ENCODE results near the gene MRPL55. TPM values are rescaled to one million over a fixed set of nuclear protein-coding genes. Genes with fewer than 3 reads are reported as not detected.
A peak's percentile ranks its signal among the peaks of the same experiment; 100 is the strongest.

MRPL55 gene
- polyA plus RNA-seq, 3 donors from 2014 or later = 125 to 230 (median 129) TPM

DNA sequence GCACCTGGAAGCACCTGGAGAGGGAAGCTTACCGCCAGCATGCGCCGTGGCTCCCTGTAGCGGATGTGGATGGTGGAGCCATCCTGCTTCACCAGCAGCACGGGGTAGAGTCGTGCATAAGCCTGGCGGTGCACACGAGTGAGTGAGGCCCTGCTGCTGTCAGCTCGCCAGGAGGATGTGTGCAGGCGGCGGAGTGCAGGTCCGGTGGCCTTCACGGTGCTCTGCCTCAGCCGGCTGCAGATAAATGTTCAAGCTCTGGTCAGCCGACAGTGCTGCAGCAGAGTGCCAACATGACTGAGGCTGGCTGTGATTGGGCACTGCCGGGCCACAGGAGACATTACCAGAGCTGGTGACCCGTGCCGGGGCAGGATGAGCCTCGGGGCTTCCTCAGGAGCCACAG is 1.5 kb downstream of the MRPL55 start:
- Mint-ChIP-seq H3K4me1 (peaks cover 36 to 37% of the 10 kb centered on the region in 2 donors), H3K27me3 (ENCODE audit: low read depth in 3 of 3) (peaks cover 6 to 11% (median 10%) of the 10 kb centered on the region in 3 donors), H3K9me3 (peaks cover 0 to 2% (median 0%) of the 10 kb centered on the region in 6 donors), H3K4me3 (peak overlapping the region; percentile 91 to 94 (median 92)), H3K36me3 (peaks cover 0 to 5% (median 0%) of the 10 kb centered on the region in 3 donors), H3K27ac (peak overlapping the region in 4 of 6 donors; percentile 50 to 93 (median 55))
- DNase-seq = no peak

DNA sequence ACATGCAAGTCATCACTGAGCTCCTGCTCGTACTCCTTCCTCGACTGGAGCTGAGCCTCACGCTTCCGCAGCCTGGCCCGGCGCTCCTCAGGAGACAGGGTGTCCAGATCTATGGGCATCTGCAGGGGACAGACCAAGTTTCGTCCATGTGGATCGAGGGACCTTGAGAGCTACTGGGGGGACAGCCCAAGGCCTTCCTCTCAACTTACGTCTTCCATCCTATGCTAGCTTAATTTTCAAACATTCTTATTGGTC is 2.4 kb downstream of the MRPL55 start:
- Mint-ChIP-seq H3K4me1 (peaks cover 36 to 38% of the 10 kb centered on the region in 2 donors), H3K4me3 (peak overlapping the region in 4 of 5 donors; percentile 14 to 44 (median 20))
- DNase-seq = no peak

DNA sequence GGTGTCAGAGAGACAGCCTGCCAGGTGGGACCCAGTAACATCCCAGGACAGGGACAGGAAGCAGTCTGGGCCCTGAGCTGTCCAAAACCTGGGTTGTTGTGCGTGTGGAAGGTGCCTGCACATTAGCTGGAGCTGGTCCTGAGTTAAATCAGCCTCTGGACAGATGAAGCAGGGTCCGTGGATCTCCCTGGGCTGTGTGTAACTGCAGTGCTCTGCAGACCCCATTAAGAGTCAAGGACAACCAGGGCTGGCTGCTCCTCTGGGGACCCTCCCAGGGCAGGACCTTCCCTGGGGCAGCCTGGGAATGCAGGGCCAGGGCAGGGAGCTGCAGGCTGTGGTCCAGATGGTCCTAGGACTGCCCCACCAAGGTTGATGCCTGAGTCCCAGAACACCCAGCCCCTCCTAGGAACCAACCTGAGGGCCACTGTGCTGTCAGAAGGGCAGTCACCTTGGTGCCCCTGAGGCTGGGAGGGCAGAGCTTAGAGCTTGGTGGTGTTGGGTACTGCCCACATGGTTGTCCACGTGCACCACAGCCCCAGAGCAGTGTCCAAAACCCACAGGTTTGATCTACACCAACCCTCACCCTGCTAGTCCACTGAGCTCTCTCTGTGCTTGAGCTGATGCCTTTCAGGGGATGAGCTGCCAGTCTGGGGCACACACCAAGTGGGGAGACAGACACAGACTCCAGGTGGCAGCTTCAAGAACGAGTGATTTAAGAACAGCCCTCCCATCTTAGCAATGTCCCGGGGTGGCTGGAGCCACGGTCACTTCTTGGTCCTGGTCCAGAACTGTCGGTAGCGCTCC is 2.9 kb downstream of the MRPL55 start:
- peak overlapping the region in 2 of 6 donors; percentile 28 to 62 for H3K27ac Mint-ChIP-seq
- H3K4me1 Mint-ChIP-seq = peaks cover 41 to 43% of the 10 kb centered on the region in 2 donors
- peaks cover 0 to 5% (median 0%) of the 10 kb centered on the region in 3 donors for H3K36me3 Mint-ChIP-seq
- H3K4me3 Mint-ChIP-seq = peak overlapping the region in 3 of 5 donors; percentile 14 to 44 (median 17)
- no peak for DNase-seq
- H3K27me3 Mint-ChIP-seq (ENCODE audit: low read depth in 3 of 3) = peaks cover 6 to 16% (median 12%) of the 10 kb centered on the region in 3 donors
- peaks cover 0 to 2% (median 0%) of the 10 kb centered on the region in 6 donors for H3K9me3 Mint-ChIP-seq

More for the DNA sequence above, 2.4 kb downstream of the MRPL55 start:
- peaks cover 0 to 2% (median 0%) of the 10 kb centered on the region in 6 donors for H3K9me3 Mint-ChIP-seq
- peaks cover 0 to 5% (median 0%) of the 10 kb centered on the region in 3 donors for H3K36me3 Mint-ChIP-seq
- peak overlapping the region in 3 of 6 donors; percentile 19 to 62 (median 50) for H3K27ac Mint-ChIP-seq
- H3K27me3 Mint-ChIP-seq (ENCODE audit: low read depth in 3 of 3) = peaks cover 6 to 12% (median 11%) of the 10 kb centered on the region in 3 donors

DNA sequence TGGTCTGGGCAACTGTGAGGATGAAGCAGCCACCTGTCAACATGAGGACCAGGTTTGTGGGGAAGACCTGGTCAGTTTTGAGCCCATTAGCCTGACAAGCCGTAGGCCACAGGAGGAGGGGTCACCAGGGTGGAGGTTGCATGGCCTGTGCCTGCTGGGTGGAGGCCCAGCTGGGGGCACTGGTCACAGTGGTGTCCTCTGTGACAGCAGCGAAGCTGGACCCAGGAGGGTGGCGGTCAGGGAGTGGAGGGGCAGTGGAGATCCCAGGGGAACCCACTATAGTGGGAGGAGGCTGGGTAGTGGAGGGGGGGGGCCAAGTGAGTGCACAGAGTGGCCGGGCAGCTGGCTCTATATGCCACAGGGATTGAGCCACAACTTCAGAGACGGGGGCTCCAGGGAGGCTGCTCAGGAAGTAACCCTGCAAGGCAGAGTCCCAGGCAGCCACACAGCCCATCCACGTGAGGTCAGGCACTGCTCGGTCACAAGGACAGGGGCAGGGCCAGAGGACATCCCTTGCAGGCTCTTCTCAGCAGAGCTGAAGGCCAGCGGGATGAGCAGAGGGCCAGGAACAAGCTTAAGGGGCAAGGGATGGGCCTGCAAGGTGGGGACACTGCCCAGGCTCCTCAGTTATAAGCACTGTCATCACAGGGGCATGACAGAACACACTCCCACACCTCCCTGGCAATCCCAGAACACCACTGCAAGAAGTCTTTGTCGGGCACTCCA is 3.7 kb downstream of the MRPL55 start:
- DNase-seq = no peak
- Mint-ChIP-seq H3K9me3 (peaks cover 0 to 2% (median 0%) of the 10 kb centered on the region in 6 donors), H3K4me1 (peaks cover 41 to 43% of the 10 kb centered on the region in 2 donors), H3K27ac (peak overlapping the region in 1 of 6 donors; percentile 16), H3K36me3 (peaks cover 0 to 5% (median 0%) of the 10 kb centered on the region in 3 donors), H3K4me3 (no peak overlapping the region), H3K27me3 (ENCODE audit: low read depth in 3 of 3) (peaks cover 6 to 19% (median 12%) of the 10 kb centered on the region in 3 donors)

DNA sequence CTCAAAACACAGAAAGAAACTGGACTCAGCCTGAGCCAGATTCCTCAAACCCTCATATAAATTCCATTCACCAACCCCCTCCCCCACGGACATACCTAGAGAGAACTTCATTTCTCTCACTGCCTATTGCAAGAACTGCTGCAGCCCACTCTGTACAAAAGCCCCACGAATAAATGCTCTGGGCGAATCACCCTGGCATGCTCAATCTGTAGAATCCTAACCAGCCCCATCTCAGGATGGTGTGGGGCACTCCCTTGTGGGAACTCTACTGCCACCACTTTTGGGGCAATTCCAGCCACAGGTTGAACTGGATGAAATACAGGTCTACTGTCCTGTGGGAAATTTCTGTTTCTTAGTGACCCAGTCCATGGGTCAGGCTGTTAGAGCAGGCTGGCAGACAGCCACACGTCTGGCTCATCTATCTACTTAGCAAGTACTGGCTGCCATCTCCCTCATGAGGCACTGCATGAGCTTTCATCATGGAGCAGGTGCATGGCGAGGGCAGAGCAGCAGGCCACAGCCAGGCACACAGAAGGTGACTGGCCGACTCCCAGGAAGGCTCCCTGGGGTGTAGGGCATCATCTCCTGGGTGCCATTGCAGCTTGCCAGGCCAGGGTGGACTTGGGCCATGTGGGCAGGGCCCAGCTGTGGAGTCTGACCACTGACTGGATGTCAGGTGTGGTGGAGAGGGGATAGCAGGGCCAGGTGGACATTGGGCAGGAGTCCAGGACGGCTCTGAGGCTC is 4.4 kb downstream of the MRPL55 start:
- DNase-seq = no peak
- H3K27ac Mint-ChIP-seq = peak overlapping the region; percentile 39 to 88 (median 78)
- H3K4me3 Mint-ChIP-seq = peak overlapping the region; percentile 65 to 95 (median 91)
- peaks cover 35 to 37% of the 10 kb centered on the region in 2 donors for H3K4me1 Mint-ChIP-seq
- H3K36me3 Mint-ChIP-seq = peaks cover 0 to 5% (median 1%) of the 10 kb centered on the region in 3 donors
- H3K27me3 Mint-ChIP-seq (ENCODE audit: low read depth in 3 of 3) = peaks cover 6 to 25% (median 12%) of the 10 kb centered on the region in 3 donors
- H3K9me3 Mint-ChIP-seq = peaks cover 0 to 2% (median 0%) of the 10 kb centered on the region in 6 donors

DNA sequence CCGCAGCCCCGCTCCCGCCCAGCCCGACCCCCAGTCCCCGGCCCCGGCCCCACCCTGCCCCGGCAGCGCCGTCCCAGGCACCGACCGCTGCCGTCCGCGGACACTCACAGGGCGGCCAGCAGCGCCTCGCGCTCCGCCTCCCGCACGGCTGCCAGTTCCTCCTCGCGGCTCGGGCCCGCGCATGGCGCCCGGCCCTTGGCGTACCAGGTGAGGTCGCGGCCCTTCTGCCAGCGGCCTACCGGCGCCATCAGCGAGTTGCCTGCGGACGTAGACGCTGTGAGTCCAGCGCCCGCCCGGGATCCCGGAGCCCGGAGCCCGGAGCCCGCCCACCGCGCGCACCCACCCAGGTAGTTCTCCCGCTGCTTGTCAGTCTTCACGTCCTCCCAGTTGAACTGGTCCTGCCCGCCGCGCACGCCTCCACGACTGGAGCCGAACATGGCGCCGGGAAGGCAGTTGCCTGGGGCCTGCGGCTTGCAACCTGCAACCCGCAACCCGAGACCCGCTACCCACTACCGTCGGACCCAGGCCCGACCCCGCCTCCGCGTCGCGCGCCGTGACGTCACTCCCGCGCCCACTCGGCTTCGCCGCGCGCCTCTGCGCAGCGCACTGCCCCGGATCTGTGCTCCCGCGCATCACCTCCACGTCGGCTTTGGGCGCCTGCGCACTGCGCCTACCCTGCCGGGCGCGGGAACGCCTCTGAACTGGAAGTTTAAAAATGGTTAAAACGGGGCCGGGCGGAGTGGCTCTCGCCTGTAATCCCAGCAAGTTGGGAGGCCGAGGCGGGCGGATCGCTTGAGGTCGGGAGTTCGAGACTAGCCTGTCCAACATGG is 6.1 kb downstream of the MRPL55 start, which contains the start of gene C1orf35:
TSS of gene C1orf35 (minus strand) at position 535 of the 830 bp plus-strand sequence. CDS start at position 437, 98 bp downstream.
- peak; percentile 92 to 94 (median 94) for DNase-seq
- Mint-ChIP-seq H3K9me3 (peaks cover 0 to 2% (median 0%) of the 10 kb centered on the region in 6 donors), H3K27me3 (ENCODE audit: low read depth in 3 of 3) (peaks cover 7 to 25% (median 15%) of the 10 kb centered on the region in 3 donors), H3K27ac (peak within 1 kb of the TSS; percentile 86 to 95 (median 94)), H3K4me1 (peaks cover 24 to 32% of the 10 kb centered on the region in 2 donors), H3K36me3 (peaks cover 7 to 13% (median 7%) of the 10 kb centered on the region in 3 donors), H3K4me3 (peak within 1 kb of the TSS; percentile 89 to 95 (median 94))

DNA sequence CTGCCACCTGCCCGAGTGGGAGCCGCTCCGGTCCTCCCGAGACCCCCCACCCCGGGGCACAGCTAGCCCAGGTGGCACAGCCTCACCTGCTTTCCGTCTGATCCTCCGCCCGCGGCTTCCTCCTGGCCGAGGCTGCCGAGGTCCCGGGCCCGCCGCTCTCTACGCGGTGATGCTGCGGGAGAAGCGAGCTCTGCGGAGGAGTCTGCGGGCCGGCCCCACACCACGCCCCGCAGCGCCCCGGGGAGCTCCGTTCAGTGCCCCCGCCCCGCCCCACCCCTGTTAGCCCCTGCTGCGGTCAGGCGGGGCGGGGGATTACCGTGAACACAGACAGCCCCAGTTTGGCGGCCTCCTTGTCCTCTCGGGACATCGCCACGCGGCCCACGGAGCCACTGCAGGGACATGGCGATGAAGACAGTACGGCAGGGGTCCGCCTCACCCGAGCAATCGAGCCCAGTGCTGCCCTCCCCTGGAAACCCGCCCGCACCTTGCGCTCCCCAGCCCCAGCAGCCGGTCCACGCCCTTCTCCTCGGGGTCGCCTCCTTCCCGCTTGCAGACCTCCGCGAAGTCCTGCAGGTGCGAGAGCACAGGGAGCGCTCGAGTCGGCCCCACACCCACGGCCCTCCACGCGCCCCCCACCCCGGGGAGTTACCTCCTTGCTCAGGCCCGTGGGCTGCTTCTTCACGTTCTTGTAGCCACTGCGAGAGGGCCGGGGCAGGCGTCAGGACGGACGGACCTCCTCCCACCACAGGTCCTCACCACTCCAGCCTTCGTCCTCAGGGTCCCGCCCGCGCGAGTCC is 6.9 kb downstream of the MRPL55 start:
- peaks cover 10 to 29% (median 21%) of the 10 kb centered on the region in 3 donors for H3K27me3 Mint-ChIP-seq (ENCODE audit: low read depth in 3 of 3)
- H3K9me3 Mint-ChIP-seq = peaks cover 0 to 2% (median 0%) of the 10 kb centered on the region in 6 donors
- peaks cover 29 to 40% of the 10 kb centered on the region in 2 donors for H3K4me1 Mint-ChIP-seq
- peak; percentile 50 to 60 (median 55) for DNase-seq
- H3K27ac Mint-ChIP-seq = peak overlapping the region in 5 of 6 donors; percentile 51 to 88 (median 77)
- H3K36me3 Mint-ChIP-seq = peaks cover 7 to 14% (median 13%) of the 10 kb centered on the region in 3 donors
- peak overlapping the region; percentile 73 to 94 (median 79) for H3K4me3 Mint-ChIP-seq

DNA sequence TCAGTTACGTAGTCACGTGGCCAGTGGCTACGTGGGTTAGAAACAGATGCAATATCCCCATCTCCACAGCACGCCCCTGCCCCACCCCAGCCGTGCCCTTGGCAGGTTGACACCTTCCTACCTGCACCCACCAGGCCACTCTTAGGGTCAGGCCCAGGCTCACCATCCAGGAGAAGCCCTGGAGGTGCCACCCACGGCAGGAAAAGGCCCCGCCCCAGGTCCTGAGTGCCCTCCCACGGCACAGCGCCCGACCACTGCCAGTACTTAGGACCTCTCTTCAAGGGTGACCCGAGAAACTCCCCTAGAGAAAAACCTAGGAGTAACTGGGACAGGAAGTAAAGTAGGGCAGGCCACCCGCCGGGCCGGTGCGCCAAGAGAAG is 7.5 kb downstream of the MRPL55 start:
- Mint-ChIP-seq H3K27me3 (ENCODE audit: low read depth in 3 of 3) (peaks cover 10 to 29% (median 21%) of the 10 kb centered on the region in 3 donors), H3K36me3 (peaks cover 7 to 14% (median 8%) of the 10 kb centered on the region in 3 donors), H3K4me3 (peak overlapping the region; percentile 61 to 78 (median 76)), H3K4me1 (peaks cover 31 to 45% of the 10 kb centered on the region in 2 donors), H3K9me3 (peaks cover 0 to 2% (median 0%) of the 10 kb centered on the region in 6 donors), H3K27ac (peak overlapping the region; percentile 74 to 94 (median 88))
- no peak for DNase-seq

DNA sequence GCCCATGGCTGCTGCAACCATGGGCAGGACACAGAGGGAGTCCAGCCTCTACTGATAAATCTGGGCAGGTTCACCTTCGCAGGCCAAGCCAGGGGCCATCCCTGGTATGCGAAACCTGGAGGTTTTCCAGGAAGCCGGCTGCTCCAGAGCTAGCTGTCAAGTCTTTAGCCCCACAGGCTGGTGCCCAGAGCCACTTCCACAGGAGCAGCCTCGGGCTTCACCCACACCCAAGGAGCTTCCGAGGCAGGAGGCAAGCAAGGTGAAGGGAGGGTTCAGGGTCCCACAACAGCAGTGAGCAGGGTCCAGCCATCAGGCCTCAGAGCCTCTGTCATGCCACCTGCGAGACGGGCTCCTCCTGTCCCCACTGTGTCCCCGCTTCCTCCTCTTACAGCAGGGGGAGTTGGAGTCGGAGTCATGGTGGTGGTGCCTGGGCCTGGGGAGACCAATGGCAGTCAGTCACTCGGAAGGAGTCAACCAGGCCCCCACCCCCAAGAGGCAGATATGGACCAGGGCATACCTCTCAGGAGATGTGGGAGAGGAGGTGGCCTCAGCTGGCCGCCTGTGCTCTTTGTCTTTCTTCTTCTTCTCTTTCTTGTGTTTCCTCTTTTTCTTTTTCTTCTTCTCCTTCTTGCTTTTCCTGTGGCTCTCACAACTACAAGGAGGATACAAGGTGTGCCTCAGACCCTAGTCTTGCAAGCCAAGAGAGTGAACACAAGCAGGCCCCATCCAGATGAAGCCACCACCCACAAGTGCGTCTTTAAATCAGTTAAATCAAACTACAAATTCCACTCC is 8.1 kb downstream of the MRPL55 start:
- peak overlapping the region; percentile 61 to 78 (median 76) for H3K4me3 Mint-ChIP-seq
- peaks cover 0 to 2% (median 0%) of the 10 kb centered on the region in 6 donors for H3K9me3 Mint-ChIP-seq
- H3K27me3 Mint-ChIP-seq (ENCODE audit: low read depth in 3 of 3) = peaks cover 10 to 29% (median 23%) of the 10 kb centered on the region in 3 donors
- peaks cover 7 to 14% (median 8%) of the 10 kb centered on the region in 3 donors for H3K36me3 Mint-ChIP-seq
- no peak for DNase-seq
- H3K27ac Mint-ChIP-seq = peak overlapping the region; percentile 74 to 94 (median 88)
- H3K4me1 Mint-ChIP-seq = peaks cover 35 to 50% of the 10 kb centered on the region in 2 donors

DNA sequence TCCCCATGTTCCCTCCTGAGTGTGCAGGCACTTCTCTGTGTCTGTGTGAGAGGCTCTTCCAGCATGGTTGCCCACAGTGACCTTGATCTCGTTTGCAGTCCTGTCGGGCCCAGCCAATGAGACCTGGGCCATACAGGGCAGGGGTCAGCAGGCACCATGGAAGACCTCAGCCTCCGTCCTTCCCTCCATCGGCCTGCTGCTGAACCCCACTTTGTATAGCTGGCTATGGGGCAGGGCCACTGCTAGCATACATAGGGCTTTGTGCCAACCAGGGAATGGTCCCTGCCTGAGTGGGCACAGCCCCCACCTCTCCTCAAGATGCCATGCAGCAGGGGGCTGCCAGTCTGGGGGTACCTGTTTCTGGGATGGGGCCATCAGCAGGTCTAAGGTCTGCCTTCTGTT is 9.8 kb downstream of the MRPL55 start:
- peak overlapping the region in 5 of 6 donors; percentile 14 to 62 (median 45) for H3K27ac Mint-ChIP-seq
- no peak overlapping the region for H3K4me3 Mint-ChIP-seq
- peaks cover 0 to 5% (median 3%) of the 10 kb centered on the region in 6 donors for H3K9me3 Mint-ChIP-seq
- H3K36me3 Mint-ChIP-seq = peaks cover 18 to 31% (median 19%) of the 10 kb centered on the region in 3 donors
- H3K4me1 Mint-ChIP-seq = peaks cover 45 to 63% of the 10 kb centered on the region in 2 donors
- H3K27me3 Mint-ChIP-seq (ENCODE audit: low read depth in 3 of 3) = peaks cover 8 to 32% (median 25%) of the 10 kb centered on the region in 3 donors
- DNase-seq = no peak

Measured in immature natural killer cell (primary cell).